Measurements from ENCODE around the gene CLP1.

- TF ChIP-seq CTCF (IDR thresholded peaks at IDR 0.05) (peak in 1 of 12 donors; percentile 3), POLR2A (IDR thresholded peaks at IDR 0.05) (peak in 1 of 2 donors; percentile 37)
Observed at GRCh38 chr11:57638005-57638781, 19.4 kb upstream of the CLP1 start.

Measured in heart left ventricle (tissue), 13 donors.